Osteoblast (primary cell): ENCODE measurements around the gene GAS6. TPM values are rescaled to one million over a fixed set of nuclear protein-coding genes. Genes with fewer than 3 reads are reported as not detected.
A peak's percentile ranks its signal among the peaks of the same experiment; 100 is the strongest.

Experiments
- DNase-seq: peaks from one replicate; pipeline ENCODE4 v3.0.0; 2011; ENCODE audit warnings: low spot score, mixed read lengths; ENCODE audit not compliant: insufficient read length; ENCODE audit errors: missing footprints
- H2AFZ ChIP-seq: 2 replicates; pipeline ENCODE4 v1.6.0; 2011; ENCODE audit warnings: mild to moderate bottlenecking, low read length
- H3K27ac ChIP-seq: 2 replicates; pipeline ENCODE4 v1.5.1; 2011; ENCODE audit warnings: mild to moderate bottlenecking, low read depth, low read length, moderate library complexity
- H3K27me3 ChIP-seq: 2 replicates; pipeline ENCODE4 v1.6.0; 2012; ENCODE audit warnings: mild to moderate bottlenecking, control low read depth, inconsistent platforms, low read length, moderate library complexity; ENCODE audit not compliant: insufficient read depth
- H3K36me3 ChIP-seq: 2 replicates; pipeline ENCODE4 v1.5.1; 2011; ENCODE audit warnings: mild to moderate bottlenecking, low read length, control low read depth, moderate library complexity; ENCODE audit not compliant: insufficient read depth
- H3K4me1 ChIP-seq: 2 replicates; pipeline ENCODE4 v1.5.1; 2011; ENCODE audit warnings: mild to moderate bottlenecking, low read length, control low read depth, moderate library complexity; ENCODE audit not compliant: insufficient read depth
- H3K4me2 ChIP-seq: 2 replicates; pipeline ENCODE4 v1.6.0; 2011; ENCODE audit warnings: mild to moderate bottlenecking, low read length; ENCODE audit not compliant: insufficient read depth
- H3K4me3 ChIP-seq: fragments of 200-600 bp; sonication (generic); 3 replicates; pipeline ENCODE4 v1.5.1; 2012; ENCODE audit warnings: mild to moderate bottlenecking, low read length, inconsistent platforms; ENCODE audit not compliant: insufficient read depth
- H3K79me2 ChIP-seq: 2 replicates; pipeline ENCODE4 v1.6.0; 2012; ENCODE audit warnings: mild to moderate bottlenecking, low read length, control low read depth, inconsistent platforms; ENCODE audit not compliant: insufficient read depth
- H3K9me3 ChIP-seq: 2 replicates; pipeline ENCODE4 v1.5.1; 2011; ENCODE audit warnings: low read depth, low read length, control low read depth
- H4K20me1 ChIP-seq: 2 replicates; pipeline ENCODE4 v1.6.0; 2012; ENCODE audit warnings: mild to moderate bottlenecking, low read length, control low read depth; ENCODE audit not compliant: insufficient read depth
- CTCF ChIP-seq: IDR thresholded peaks from 2 replicates; pipeline ENCODE4 v1.5.1; 2011; ENCODE audit warnings: mild to moderate bottlenecking, low read depth, low read length, moderate library complexity; ENCODE audit errors: extremely low read depth
- total RNA-seq: library from RNA; depleted of rRNA; stranded (reverse); fragments of >200 nt; gene quantifications from 2 replicates; pipeline ENCODE4 v1.2.3, GENCODE V29; 2012

The GAS6 gene
- total RNA-seq, 1 donor, result 417 TPM

DNA sequence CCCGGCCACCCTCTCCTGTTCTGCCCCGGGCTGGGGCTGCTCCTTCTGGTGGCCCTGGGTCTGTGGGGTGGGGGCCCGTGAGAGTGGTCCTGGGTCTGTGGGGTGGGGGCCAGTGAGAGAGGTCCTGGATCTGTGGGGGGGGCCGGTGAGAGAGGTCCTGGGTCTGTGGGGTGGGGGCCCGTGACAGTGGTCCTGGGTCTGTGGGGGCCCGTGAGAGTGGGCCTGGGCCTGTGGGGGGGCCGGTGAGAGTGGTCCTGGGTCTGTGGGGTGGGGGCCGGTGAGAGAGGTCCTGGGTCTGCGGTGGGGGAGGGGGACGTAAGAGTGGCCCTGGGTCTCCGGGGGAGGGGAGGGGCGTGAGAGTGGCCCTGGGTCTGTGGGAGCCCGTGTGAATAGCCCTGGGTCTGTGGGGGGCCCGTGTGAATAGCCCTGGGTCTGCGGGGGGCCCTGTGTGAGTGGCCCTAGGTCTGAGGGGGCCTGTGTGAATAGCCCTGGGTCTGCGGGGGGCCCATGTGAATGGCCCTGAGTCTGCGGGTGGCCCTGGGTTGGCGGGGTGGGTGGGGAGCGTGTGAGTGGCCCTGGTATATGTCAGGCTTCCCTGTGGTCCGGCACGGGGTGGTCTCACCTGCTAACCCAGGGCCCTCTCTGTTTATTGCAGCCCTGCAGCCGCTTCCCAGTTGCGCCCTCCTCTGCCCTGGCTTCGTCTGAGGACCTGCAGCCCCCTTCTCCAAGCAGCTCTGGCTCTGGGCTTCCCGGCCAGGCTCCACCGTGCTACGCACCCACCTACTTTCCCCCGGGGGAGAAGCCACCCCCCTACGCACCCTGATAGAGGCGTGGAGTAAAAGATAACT, 52.6 kb downstream of the GAS6 start:
- H3K9me3 ChIP-seq, result peaks cover 12% of the 10 kb centered on the region
- peaks cover 10% of the 10 kb centered on the region for H3K4me1 ChIP-seq
- no peaks in the 10 kb centered on the region for H3K36me3 ChIP-seq

DNA sequence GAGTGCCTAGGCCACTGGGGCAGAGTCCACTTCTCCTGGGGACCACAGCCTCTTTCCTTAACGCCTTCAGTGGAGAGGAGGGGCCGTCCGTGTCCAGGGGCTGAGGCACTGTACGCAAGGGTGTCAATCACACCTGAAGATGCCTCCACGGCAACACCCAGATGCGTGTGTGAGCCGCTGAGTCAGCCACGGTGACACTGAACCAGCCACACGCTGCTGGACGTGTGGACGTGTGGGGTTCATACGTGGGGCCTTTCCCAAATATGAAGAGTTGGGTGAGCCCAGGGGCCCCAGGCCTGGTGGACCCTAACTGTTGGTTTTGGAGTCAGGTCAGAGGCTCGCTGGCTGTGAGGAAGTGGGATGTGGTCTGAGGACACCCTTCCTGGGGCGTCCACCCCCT, 53.2 kb downstream of the GAS6 start:
- Histone ChIP-seq H3K4me1 (peaks cover 9% of the 10 kb centered on the region), H3K36me3 (no peaks in the 10 kb centered on the region), H2AFZ (no peak overlapping the region), H3K27ac (no peak overlapping the region), H3K27me3 (no peaks in the 10 kb centered on the region), H3K4me3 (no peak overlapping the region), H3K79me2 (no peaks in the 10 kb centered on the region), H3K4me2 (no peak overlapping the region), H4K20me1 (peaks cover 4% of the 10 kb centered on the region), H3K9me3 (peaks cover 12% of the 10 kb centered on the region)
- DNase-seq, result no peak
- TF ChIP-seq CTCF, result no peak

More for the DNA sequence above, 52.6 kb downstream of the GAS6 start:
- no peak overlapping the region for H3K4me2 ChIP-seq
- no peak overlapping the region for H3K4me3 ChIP-seq
- no peak for TF ChIP-seq CTCF
- peaks cover 4% of the 10 kb centered on the region for H4K20me1 ChIP-seq
- no peak overlapping the region for H2AFZ ChIP-seq
- no peaks in the 10 kb centered on the region for H3K79me2 ChIP-seq
- no peak for DNase-seq
- no peak overlapping the region for H3K27ac ChIP-seq
- H3K27me3 ChIP-seq, result no peaks in the 10 kb centered on the region

GRCh38 chr13:113809934-113810333, 53.9 kb downstream of the GAS6 start:
- Histone ChIP-seq H3K27me3 (no peaks in the 10 kb centered on the region), H3K79me2 (no peaks in the 10 kb centered on the region), H3K9me3 (peaks cover 12% of the 10 kb centered on the region), H3K4me3 (no peak overlapping the region), H2AFZ (no peak overlapping the region), H4K20me1 (peaks cover 4% of the 10 kb centered on the region), H3K4me2 (no peak overlapping the region), H3K36me3 (no peaks in the 10 kb centered on the region), H3K4me1 (peaks cover 9% of the 10 kb centered on the region), H3K27ac (no peak overlapping the region)
- no peak for TF ChIP-seq CTCF
- no peak for DNase-seq

GRCh38 chr13:113808058-113808834, 55.6 kb downstream of the GAS6 start:
- Histone ChIP-seq H3K36me3 (no peaks in the 10 kb centered on the region), H2AFZ (no peak overlapping the region), H3K79me2 (no peaks in the 10 kb centered on the region), H3K27ac (no peak overlapping the region), H3K4me2 (no peak overlapping the region), H3K27me3 (no peaks in the 10 kb centered on the region), H3K4me3 (no peak overlapping the region), H4K20me1 (no peaks in the 10 kb centered on the region), H3K4me1 (no peaks in the 10 kb centered on the region), H3K9me3 (peaks cover 12% of the 10 kb centered on the region)
- DNase-seq, result peak; percentile 92
- no peak for TF ChIP-seq CTCF
